Subcutaneous abdominal adipose tissue (tissue), 5 donors: ENCODE data around the gene ZBTB42.

Source experiments
- H3K27ac ChIP-seq: one replicate; pipeline ENCODE4 v1.7.0; 2013; ENCODE audit warnings: low read depth, mild to moderate bottlenecking, inconsistent platforms, low read length, moderate library complexity
- H3K27me3 ChIP-seq, 5 donors: one replicate each; pipeline ENCODE4 v1.7.0; 2013; ENCODE audit warnings: low read length in 5 of 5, inconsistent platforms in 1 of 5; ENCODE audit not compliant: control insufficient read depth in 5 of 5, insufficient read depth in 4 of 5
- H3K36me3 ChIP-seq, 5 donors: one replicate each; pipeline ENCODE4 v1.7.0; 2013; ENCODE audit warnings: low read length in 5 of 5; ENCODE audit not compliant: control insufficient read depth in 5 of 5, insufficient read depth in 5 of 5
- H3K4me1 ChIP-seq, 5 donors: one replicate each; pipeline ENCODE4 v1.7.0; 2013; ENCODE audit warnings: low read length in 5 of 5, mild to moderate bottlenecking in 3 of 5, moderate library complexity in 1 of 5; ENCODE audit not compliant: control insufficient read depth in 5 of 5, insufficient read depth in 5 of 5
- H3K4me3 ChIP-seq, 5 donors: one replicate each; pipeline ENCODE4 v1.7.0; 2013; ENCODE audit warnings: low read length in 5 of 5, low read depth in 1 of 5
- H3K9ac ChIP-seq, 5 donors: one replicate each; pipeline ENCODE4 v1.7.0; 2013; ENCODE audit warnings: low read length in 5 of 5, mild to moderate bottlenecking in 4 of 5, moderate library complexity in 3 of 5
- H3K9me3 ChIP-seq, 5 donors: one replicate each; pipeline ENCODE4 v1.7.0; 2013; ENCODE audit warnings: low read length in 5 of 5; ENCODE audit not compliant: control insufficient read depth in 5 of 5
- donor health status: healthy.
- donor health status: healthy.
- donor health status: healthy.
- donor health status: healthy.
- donor health status: healthy.

Gene ZBTB42

DNA sequence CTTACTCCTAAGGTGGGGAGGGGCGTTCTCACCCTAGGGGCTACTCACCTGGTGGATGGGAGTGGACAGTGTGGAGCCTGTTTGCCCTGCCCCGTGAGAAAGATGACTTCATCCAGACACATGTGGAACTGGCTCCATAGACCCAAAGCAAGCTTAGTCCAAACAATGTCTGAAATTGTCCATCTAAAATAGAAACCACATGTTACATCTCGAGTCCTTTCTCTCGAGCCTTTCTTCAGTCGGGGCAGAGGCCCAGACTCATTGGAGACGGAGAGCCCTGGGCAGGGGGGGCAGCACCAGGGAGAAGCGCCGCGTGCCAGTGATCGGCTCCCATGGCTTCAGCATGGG, 43.7 kb upstream of the ZBTB42 start:
- no peak overlapping the region for H3K27ac ChIP-seq
- no peaks in the 10 kb centered on the region for H3K9me3 ChIP-seq
- no peak overlapping the region for H3K9ac ChIP-seq
- no peaks in the 10 kb centered on the region for H3K27me3 ChIP-seq
- peaks cover 9 to 24% (median 22%) of the 10 kb centered on the region in 5 donors for H3K4me1 ChIP-seq
- no peak overlapping the region for H3K4me3 ChIP-seq
- H3K36me3 ChIP-seq, result peaks cover 0 to 68% (median 55%) of the 10 kb centered on the region in 5 donors

- Histone ChIP-seq H3K4me1 (peaks cover 9 to 21% (median 20%) of the 10 kb centered on the region in 5 donors), H3K9me3 (no peaks in the 10 kb centered on the region), H3K9ac (peak overlapping the region in 1 of 5 donors; percentile 12), H3K27ac (no peak overlapping the region), H3K36me3 (peaks cover 0 to 68% (median 55%) of the 10 kb centered on the region in 5 donors), H3K4me3 (no peak overlapping the region), H3K27me3 (no peaks in the 10 kb centered on the region)
Observed at GRCh38 chr14:104757681-104758392, 43.1 kb upstream of the ZBTB42 start.

DNA sequence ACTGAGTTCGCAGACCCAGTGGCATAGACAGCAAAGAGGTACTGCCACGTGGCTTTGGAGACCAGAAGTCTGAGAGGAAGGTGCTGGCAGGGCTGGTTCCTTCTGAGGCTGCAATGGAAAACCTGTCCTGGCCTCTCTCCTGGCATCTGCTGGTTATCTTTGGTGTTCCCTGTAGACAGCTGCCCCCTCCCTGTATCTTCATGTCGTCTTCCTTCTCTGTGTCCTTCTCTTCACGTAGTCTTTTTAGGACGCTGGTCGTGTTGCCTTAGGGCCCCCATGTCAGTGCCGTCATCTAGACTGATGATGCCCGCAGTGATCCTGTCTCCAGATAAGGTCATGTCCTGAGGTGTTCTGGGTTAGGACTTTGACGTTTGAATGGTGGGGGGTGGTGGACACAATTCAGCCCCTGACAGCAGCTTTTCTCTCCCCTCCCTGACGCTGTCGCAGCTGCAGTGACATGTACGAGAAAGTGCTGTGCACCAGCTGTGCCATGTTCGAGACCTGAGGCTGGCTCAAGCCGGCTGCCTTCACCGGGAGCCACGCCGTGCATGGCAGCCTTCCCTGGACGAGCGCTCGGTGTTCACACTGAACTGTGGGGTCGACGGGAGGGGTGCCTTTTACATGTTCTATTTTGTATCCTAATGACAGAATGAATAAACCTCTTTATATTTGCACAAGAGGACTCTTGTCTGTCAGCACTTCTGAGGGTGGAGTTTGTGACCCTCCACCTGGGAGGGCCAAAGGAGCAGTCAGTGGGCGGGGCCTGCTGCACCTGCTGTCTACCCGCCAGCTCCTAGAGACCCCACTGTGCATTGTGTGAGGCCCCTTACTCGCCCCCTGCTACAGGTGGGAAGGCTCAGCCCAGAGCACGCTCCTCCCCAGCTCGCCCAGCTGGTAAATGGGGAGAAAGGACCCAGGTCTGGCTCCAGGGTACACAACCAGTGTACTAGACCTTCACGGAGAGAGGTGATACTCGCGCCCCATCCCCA, 41.6 kb upstream of the ZBTB42 start:
- Histone ChIP-seq H3K27me3 (no peaks in the 10 kb centered on the region), H3K9me3 (no peaks in the 10 kb centered on the region), H3K27ac (no peak overlapping the region), H3K4me1 (peaks cover 4 to 11% (median 10%) of the 10 kb centered on the region in 5 donors), H3K36me3 (peaks cover 0 to 68% (median 55%) of the 10 kb centered on the region in 5 donors), H3K9ac (no peak overlapping the region), H3K4me3 (no peak overlapping the region)

- H3K27ac ChIP-seq, result no peak overlapping the region
- no peak overlapping the region for H3K4me3 ChIP-seq
- peaks cover 0 to 6% (median 0%) of the 10 kb centered on the region in 5 donors for H3K9me3 ChIP-seq
- no peaks in the 10 kb centered on the region for H3K27me3 ChIP-seq
- H3K9ac ChIP-seq, result no peak overlapping the region
- peaks cover 0 to 24% (median 11%) of the 10 kb centered on the region in 5 donors for H3K36me3 ChIP-seq
- peaks cover 0 to 15% (median 11%) of the 10 kb centered on the region in 5 donors for H3K4me1 ChIP-seq
Observed at GRCh38 chr14:104765517-104765916, 35.4 kb upstream of the ZBTB42 start.

GRCh38 chr14:104766256-104766862, 34.5 kb upstream of the ZBTB42 start:
- H3K36me3 ChIP-seq, result peaks cover 0 to 24% (median 15%) of the 10 kb centered on the region in 5 donors
- H3K9me3 ChIP-seq, result peaks cover 0 to 12% (median 5%) of the 10 kb centered on the region in 5 donors
- H3K4me3 ChIP-seq, result no peak overlapping the region
- no peaks in the 10 kb centered on the region for H3K27me3 ChIP-seq
- H3K27ac ChIP-seq, result no peak overlapping the region
- H3K9ac ChIP-seq, result no peak overlapping the region
- peaks cover 0 to 15% (median 11%) of the 10 kb centered on the region in 5 donors for H3K4me1 ChIP-seq

DNA sequence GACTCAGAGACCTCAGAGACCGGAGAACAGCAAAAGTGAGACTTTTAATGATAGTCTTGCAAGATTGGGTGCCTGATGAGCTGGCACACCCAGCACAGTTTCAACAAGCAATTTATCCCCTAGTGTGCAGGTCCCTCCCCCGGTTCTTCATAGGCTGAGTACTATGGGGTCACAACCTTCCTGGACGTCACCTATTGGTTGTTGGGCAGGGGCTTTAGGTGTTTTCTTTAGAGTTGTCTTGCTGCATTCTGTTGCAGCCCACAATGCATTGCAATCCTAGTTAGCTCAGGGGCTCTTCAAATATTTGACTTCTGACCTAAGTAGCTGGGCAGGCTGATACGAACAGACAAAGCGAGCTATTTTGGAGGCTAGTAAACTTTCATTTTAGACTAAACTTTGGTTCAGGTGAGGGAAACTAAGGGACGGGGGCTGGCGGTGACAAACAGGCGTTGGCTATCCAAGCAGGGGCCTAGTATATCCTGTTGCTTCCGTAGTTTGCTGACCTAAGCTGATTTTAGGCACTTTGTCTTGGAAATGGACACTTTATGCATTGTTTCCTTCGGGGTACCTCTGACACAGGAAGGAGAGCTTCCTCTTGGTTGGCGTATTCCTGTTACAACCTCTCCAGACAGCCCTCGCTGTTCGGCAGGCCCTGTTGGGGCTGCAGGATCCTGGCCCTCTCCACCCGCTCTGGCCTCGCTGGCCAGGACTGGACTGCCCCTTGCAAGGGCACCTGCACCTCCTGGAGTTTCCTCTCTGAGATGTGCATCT, 33.9 kb upstream of the ZBTB42 start:
- Histone ChIP-seq H3K36me3 (peaks cover 0 to 26% (median 20%) of the 10 kb centered on the region in 5 donors), H3K27me3 (no peaks in the 10 kb centered on the region), H3K4me1 (peaks cover 0 to 15% (median 11%) of the 10 kb centered on the region in 5 donors), H3K9ac (no peak overlapping the region), H3K27ac (no peak overlapping the region), H3K9me3 (peaks cover 0 to 14% (median 7%) of the 10 kb centered on the region in 5 donors), H3K4me3 (no peak overlapping the region)

GRCh38 chr14:104767634-104767918, 33.3 kb upstream of the ZBTB42 start:
- no peak overlapping the region for H3K9ac ChIP-seq
- H3K27me3 ChIP-seq, result no peaks in the 10 kb centered on the region
- peaks cover 0 to 14% (median 7%) of the 10 kb centered on the region in 5 donors for H3K9me3 ChIP-seq
- H3K27ac ChIP-seq, result no peak overlapping the region
- H3K36me3 ChIP-seq, result peaks cover 0 to 30% (median 25%) of the 10 kb centered on the region in 5 donors
- H3K4me1 ChIP-seq, result peaks cover 0 to 15% (median 11%) of the 10 kb centered on the region in 5 donors
- no peak overlapping the region for H3K4me3 ChIP-seq

DNA sequence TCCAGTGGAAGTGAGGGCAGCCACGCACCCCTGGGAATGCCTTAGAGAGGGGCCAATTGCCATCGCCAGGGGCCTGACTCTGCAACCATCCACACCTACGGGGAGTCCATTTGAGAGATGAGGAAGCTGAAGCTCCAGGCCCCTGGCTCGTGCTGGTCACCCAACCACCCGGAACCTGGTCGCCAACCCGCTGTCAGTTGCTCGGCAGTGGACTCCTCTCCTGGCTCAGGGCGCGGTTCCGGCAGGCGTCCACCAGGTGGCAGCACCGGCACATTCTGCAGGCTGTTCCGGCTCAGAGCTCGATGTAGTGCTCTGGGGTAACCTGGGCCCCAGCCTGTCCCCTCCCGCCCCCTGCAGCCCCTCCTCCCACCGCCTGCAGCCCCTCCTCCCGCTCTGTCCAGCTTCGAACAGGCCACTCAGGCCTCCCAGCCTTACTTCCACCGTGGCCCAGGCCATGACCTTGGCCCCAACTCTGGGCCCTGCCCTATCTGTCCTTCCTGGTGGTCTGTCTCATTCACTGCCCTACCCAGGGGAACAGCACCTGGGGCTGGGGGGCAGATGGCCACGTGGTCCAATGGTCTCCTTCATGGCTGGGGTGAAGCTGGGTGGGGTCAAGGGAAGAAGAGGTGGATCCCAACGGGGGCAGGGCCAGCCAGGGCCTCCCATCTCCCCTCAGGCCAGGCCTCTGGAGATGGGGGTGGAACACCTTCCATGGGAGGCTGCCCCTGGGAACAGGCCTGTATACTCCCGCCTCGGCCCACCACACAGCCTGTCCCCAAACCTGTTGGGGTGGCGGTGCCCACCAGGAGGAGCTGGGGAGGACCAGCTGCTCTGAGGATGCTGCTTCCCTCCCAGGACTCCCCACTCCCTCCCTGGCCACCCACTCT, 32.2 kb upstream of the ZBTB42 start:
- Histone ChIP-seq H3K27ac (no peak overlapping the region), H3K4me3 (no peak overlapping the region), H3K9me3 (peaks cover 0 to 14% (median 7%) of the 10 kb centered on the region in 5 donors), H3K27me3 (no peaks in the 10 kb centered on the region), H3K4me1 (peaks cover 0 to 15% (median 11%) of the 10 kb centered on the region in 5 donors), H3K36me3 (peaks cover 0 to 41% (median 36%) of the 10 kb centered on the region in 5 donors), H3K9ac (no peak overlapping the region)
